Limb (tissue), 2 donors: ENCODE measurements around the gene CYP19A1.

Source experiments
- DNase-seq, 2 donors: peaks; one replicate each; pipeline ENCODE4 v3.0.0-alpha.2; 2016; ENCODE audit errors: extremely low spot score in 2 of 2

CYP19A1 gene

GRCh38 chr15:51325167-51325566 lies 13.2 kb downstream of the CYP19A1 start:
- no peak for DNase-seq

GRCh38 chr15:51323749-51324148 lies 14.6 kb downstream of the CYP19A1 start:
- DNase-seq = no peak

GRCh38 chr15:51322621-51323296 lies 15.6 kb downstream of the CYP19A1 start:
- no peak for DNase-seq

GRCh38 chr15:51321316-51321715 lies 17.1 kb downstream of the CYP19A1 start:
- DNase-seq = no peak

- no peak for DNase-seq
Observed at GRCh38 chr15:51320843-51321242, 17.6 kb downstream of the CYP19A1 start.

GRCh38 chr15:51319539-51319938 lies 18.9 kb downstream of the CYP19A1 start:
- no peak for DNase-seq

- no peak for DNase-seq
Observed at GRCh38 chr15:51318382-51319150, 19.8 kb downstream of the CYP19A1 start.

GRCh38 chr15:51316636-51317035 lies 21.8 kb downstream of the CYP19A1 start:
- no peak for DNase-seq

GRCh38 chr15:51315726-51316125 lies 22.7 kb downstream of the CYP19A1 start:
- no peak for DNase-seq

- DNase-seq = no peak
Observed at GRCh38 chr15:51314391-51315337, 23.7 kb downstream of the CYP19A1 start.

GRCh38 chr15:51313644-51314280 lies 24.6 kb downstream of the CYP19A1 start:
- DNase-seq = no peak

- DNase-seq = no peak
Observed at GRCh38 chr15:51313074-51313393, 25.4 kb downstream of the CYP19A1 start.

- no peak for DNase-seq
Observed at GRCh38 chr15:51312166-51313073, 26.0 kb downstream of the CYP19A1 start.

GRCh38 chr15:51311510-51311909 lies 26.9 kb downstream of the CYP19A1 start:
- no peak for DNase-seq

- DNase-seq = no peak
Observed at GRCh38 chr15:51310064-51310463, 28.3 kb downstream of the CYP19A1 start.

- no peak for DNase-seq
Observed at GRCh38 chr15:51307811-51308210, 30.6 kb downstream of the CYP19A1 start.

- no peak for DNase-seq
Observed at GRCh38 chr15:51307325-51307724, 31.1 kb downstream of the CYP19A1 start.

- no peak for DNase-seq
Observed at GRCh38 chr15:51303462-51303980, 34.9 kb downstream of the CYP19A1 start.

GRCh38 chr15:51302480-51302879 lies 35.9 kb downstream of the CYP19A1 start:
- no peak for DNase-seq
